ENCODE measurements around the gene MAST4.

The MAST4 gene

DNA sequence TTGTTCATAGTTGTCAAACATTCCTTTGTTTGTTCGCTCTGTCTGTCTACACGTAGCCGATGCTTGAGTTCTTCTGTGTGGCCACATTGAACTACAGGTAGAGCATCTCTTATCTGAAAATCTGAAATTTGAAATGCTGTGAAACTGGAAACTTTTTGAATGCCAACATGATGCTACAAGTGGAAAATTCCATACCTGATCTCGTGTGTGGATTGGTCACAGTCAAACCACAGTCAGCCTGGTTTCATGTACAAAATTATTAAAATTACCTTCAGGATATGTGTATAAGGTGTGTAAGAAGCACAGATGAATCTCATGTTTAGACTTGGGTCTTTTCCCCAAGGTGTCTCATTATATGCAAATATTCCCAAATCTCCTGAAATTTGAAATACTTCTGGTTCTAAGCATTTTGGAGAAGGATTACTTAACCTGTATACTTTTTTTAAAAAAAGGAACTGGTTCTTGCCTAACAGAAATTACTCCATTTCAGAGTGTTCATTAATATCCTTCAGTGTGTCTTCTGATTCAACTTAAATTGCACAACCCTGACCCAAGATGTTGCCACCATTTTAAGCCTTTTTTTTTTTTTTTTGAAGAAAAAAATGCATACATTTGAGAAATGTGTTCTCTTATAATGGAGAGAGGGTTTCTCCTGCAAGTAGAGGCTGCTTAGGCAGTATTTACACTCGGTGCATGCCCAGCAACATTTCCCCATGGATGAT lies 254.3 kb downstream of the MAST4 start:
- TF ChIP-seq, protein P1, sequence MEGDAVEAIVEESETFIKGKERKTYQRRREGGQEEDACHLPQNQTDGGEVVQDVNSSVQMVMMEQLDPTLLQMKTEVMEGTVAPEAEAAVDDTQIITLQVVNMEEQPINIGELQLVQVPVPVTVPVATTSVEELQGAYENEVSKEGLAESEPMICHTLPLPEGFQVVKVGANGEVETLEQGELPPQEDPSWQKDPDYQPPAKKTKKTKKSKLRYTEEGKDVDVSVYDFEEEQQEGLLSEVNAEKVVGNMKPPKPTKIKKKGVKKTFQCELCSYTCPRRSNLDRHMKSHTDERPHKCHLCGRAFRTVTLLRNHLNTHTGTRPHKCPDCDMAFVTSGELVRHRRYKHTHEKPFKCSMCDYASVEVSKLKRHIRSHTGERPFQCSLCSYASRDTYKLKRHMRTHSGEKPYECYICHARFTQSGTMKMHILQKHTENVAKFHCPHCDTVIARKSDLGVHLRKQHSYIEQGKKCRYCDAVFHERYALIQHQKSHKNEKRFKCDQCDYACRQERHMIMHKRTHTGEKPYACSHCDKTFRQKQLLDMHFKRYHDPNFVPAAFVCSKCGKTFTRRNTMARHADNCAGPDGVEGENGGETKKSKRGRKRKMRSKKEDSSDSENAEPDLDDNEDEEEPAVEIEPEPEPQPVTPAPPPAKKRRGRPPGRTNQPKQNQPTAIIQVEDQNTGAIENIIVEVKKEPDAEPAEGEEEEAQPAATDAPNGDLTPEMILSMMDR (IDR thresholded peaks at IDR 0.05; ENCODE audit: borderline replicate concordance, control extremely low read depth, extremely low read depth, insufficient read depth, missing control alignments), result no peak
- in situ Hi-C loops (cut with MboI; ENCODE audit: low sequenced_read_pairs, unreplicated experiment), result no loop called here
- no peak for DNase-seq (ENCODE audit: low spot score)

GRCh38 chr5:66851306-66851705 lies 255.1 kb downstream of the MAST4 start:
- DNase-seq (ENCODE audit: low spot score), result no peak
- TF ChIP-seq, protein P1 (IDR thresholded peaks at IDR 0.05; ENCODE audit: borderline replicate concordance, control extremely low read depth, extremely low read depth, insufficient read depth, missing control alignments), result no peak
- in situ Hi-C loops (cut with MboI; ENCODE audit: low sequenced_read_pairs, unreplicated experiment), result no loop called here

DNA sequence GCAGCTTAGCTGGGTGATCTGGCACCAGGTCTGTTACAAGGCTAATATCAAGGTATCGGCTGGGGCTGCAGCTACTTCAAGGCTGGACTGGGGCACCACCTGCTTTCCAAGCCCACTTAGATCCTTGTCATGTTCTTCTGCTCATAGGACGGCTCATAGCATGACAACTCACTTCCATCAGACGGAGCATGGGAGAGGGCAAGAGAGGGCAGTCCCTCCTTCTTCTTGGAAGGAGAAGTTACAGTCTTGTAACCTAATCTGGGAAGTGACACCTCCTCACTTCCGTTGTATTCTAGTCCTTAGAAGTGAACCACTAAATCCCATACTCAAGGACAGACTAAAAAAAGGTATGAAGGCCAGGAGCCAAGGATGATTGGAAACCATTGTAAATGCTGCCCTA lies 258.2 kb downstream of the MAST4 start:
- TF ChIP-seq, protein P1 (IDR thresholded peaks at IDR 0.05; ENCODE audit: borderline replicate concordance, control extremely low read depth, extremely low read depth, insufficient read depth, missing control alignments), result no peak
- in situ Hi-C loops (cut with MboI; ENCODE audit: low sequenced_read_pairs, unreplicated experiment), result no loop called here
- no peak for DNase-seq (ENCODE audit: low spot score)

DNA sequence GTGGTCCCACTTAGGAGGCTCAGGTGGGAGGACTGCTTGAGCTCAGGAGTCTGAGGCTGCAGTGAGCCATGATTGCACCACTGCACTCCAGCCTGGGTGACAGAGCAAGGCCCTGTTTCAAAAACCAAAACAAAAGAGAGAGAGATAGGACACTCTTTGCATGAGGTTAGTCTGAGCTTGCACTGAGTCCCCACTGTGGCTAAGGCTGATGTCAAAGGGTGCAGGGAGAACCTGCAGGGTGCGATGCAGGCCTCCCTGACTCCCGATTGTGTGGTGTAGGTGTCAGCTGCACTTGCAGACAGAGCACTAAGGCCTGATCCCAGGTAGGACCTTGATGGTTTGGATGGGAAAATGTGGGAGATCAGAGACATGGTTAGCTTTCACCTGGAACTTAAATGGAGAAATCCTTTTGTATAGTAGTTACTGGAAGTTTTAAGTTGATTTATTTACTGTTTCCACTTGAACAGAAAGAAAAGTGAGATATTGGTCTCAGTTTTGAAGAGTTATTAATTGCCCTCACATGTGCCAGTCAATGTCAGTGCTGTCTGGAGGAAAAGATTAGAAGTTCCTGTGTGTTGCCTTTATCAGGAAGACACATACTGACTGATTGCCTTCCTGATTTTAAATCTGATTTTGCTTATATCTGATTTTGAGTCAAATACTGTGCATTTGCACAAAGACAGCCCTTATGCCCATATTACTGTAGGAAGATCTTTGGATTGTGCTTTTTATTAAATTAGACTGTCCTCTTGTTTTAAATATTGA lies 260.0 kb downstream of the MAST4 start:
- in situ Hi-C loops (cut with MboI; ENCODE audit: low sequenced_read_pairs, unreplicated experiment), result no loop called here
- TF ChIP-seq, protein P1 (IDR thresholded peaks at IDR 0.05; ENCODE audit: borderline replicate concordance, control extremely low read depth, extremely low read depth, insufficient read depth, missing control alignments), result no peak
- no peak for DNase-seq (ENCODE audit: low spot score)

DNA sequence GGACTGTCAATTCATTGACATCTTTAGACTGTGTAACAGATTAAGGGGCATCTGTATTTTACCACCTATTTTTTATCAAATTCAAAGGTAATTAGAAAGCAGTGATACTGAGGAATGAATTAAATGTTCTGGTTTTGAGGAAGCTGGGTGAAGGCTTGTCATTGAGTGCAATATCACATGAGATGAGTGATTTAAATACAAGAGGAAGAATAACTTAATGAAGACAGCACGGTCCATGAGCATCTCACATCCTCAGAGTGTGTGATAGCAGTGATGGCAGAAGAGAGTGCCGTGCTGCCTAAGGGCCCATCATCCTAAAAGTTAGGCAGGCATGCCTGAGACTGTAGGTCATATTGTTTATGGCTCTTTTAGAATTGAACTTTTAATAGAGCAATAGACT lies 263.3 kb downstream of the MAST4 start:
- TF ChIP-seq, protein P1 (IDR thresholded peaks at IDR 0.05; ENCODE audit: borderline replicate concordance, control extremely low read depth, extremely low read depth, insufficient read depth, missing control alignments), result no peak
- DNase-seq (ENCODE audit: low spot score), result no peak
- in situ Hi-C loops (cut with MboI; ENCODE audit: low sequenced_read_pairs, unreplicated experiment), result no loop called here

- in situ Hi-C loops (cut with MboI; ENCODE audit: low sequenced_read_pairs, unreplicated experiment), result no loop called here
- no peak for DNase-seq (ENCODE audit: low spot score)
- TF ChIP-seq, protein P1 (IDR thresholded peaks at IDR 0.05; ENCODE audit: borderline replicate concordance, control extremely low read depth, extremely low read depth, insufficient read depth, missing control alignments), result no peak
These were observed 264.2 kb downstream of the MAST4 start for GRCh38 chr5:66860199-66860975.

Measured in GM13976 (cell line).